DMS53 treated with DMSO at 0.1 percent for 48 hours (cell line): ENCODE data around the gene MAST2.

Experiments used
- DNase-seq: peaks from one replicate; lab custom pipeline; 2025; ENCODE audit not compliant: unreplicated experiment; lab: John Stamatoyannopoulos, UW

Gene MAST2

GRCh38 chr1:45803299-45803780 is at the start of gene MAST2:
Gene MAST2, plus strand, starts transcription at chr1:45803612. Its CDS starts 284 bp downstream, at chr1:45803896.
- peak; percentile 85 for DNase-seq

- DNase-seq: no peak
These were observed 47.7 kb upstream of the MAST2 start for GRCh38 chr1:45755697-45756096.

- DNase-seq: no peak
These were observed 41.1 kb upstream of the MAST2 start for GRCh38 chr1:45762291-45762690.

- DNase-seq: no peak
These were observed 37.2 kb upstream of the MAST2 start for GRCh38 chr1:45765999-45766792.

- no peak for DNase-seq
These were observed 36.4 kb upstream of the MAST2 start for GRCh38 chr1:45767035-45767434.

- no peak for DNase-seq
These were observed 34.0 kb upstream of the MAST2 start for GRCh38 chr1:45769261-45769932.

- DNase-seq: no peak
These were observed 30.4 kb upstream of the MAST2 start for GRCh38 chr1:45772971-45773370.

GRCh38 chr1:45775794-45776193 is 27.6 kb upstream of the MAST2 start:
- DNase-seq: no peak

GRCh38 chr1:45785583-45785982 is 17.8 kb upstream of the MAST2 start:
- DNase-seq: no peak

GRCh38 chr1:45787905-45788304 is 15.5 kb upstream of the MAST2 start:
- DNase-seq: no peak

GRCh38 chr1:45789601-45790000 is 13.8 kb upstream of the MAST2 start:
- DNase-seq: no peak

GRCh38 chr1:45792744-45793143 is 10.7 kb upstream of the MAST2 start:
- DNase-seq: no peak

- DNase-seq: no peak
These were observed 9.3 kb upstream of the MAST2 start for GRCh38 chr1:45793942-45794604.

GRCh38 chr1:45796381-45796780 is 7.0 kb upstream of the MAST2 start:
- no peak for DNase-seq

- no peak for DNase-seq
These were observed 6.5 kb upstream of the MAST2 start for GRCh38 chr1:45796946-45797345.

- DNase-seq: no peak
These were observed 2.5 kb upstream of the MAST2 start for GRCh38 chr1:45800899-45801298.

GRCh38 chr1:45802343-45803298 is 791 bp upstream of the MAST2 start:
- peak; percentile 91 for DNase-seq

- DNase-seq: peak; percentile 6
These were observed 613 bp downstream of the MAST2 start for GRCh38 chr1:45803781-45804668.

GRCh38 chr1:45804669-45804969 is 1.2 kb downstream of the MAST2 start:
- no peak for DNase-seq

- DNase-seq: no peak
These were observed 2.7 kb downstream of the MAST2 start for GRCh38 chr1:45806129-45806528.
